ENCODE measurements around the gene FMR1. TPM values are rescaled to one million over a fixed set of nuclear protein-coding genes. Genes with fewer than 3 reads are reported as not detected.

The FMR1 gene
- total RNA-seq, 1 donor from 2014 or later: 68.3 TPM

GRCh38 chrX:147933815-147934214, 22.1 kb downstream of the FMR1 start:
- no peak overlapping the region for H3K4me3 Mint-ChIP-seq (ENCODE audit: low read depth)
- H3K27me3 Mint-ChIP-seq: no peaks in the 10 kb centered on the region
- H3K9me3 Mint-ChIP-seq (ENCODE audit: low read depth): peaks cover 18% of the 10 kb centered on the region
- H3K4me1 Mint-ChIP-seq (ENCODE audit: low read depth): peaks cover 23% of the 10 kb centered on the region
- TF ChIP-seq, protein P1, sequence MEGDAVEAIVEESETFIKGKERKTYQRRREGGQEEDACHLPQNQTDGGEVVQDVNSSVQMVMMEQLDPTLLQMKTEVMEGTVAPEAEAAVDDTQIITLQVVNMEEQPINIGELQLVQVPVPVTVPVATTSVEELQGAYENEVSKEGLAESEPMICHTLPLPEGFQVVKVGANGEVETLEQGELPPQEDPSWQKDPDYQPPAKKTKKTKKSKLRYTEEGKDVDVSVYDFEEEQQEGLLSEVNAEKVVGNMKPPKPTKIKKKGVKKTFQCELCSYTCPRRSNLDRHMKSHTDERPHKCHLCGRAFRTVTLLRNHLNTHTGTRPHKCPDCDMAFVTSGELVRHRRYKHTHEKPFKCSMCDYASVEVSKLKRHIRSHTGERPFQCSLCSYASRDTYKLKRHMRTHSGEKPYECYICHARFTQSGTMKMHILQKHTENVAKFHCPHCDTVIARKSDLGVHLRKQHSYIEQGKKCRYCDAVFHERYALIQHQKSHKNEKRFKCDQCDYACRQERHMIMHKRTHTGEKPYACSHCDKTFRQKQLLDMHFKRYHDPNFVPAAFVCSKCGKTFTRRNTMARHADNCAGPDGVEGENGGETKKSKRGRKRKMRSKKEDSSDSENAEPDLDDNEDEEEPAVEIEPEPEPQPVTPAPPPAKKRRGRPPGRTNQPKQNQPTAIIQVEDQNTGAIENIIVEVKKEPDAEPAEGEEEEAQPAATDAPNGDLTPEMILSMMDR (IDR thresholded peaks at IDR 0.05; ENCODE audit: unreplicated experiment): no peak
- peaks cover 26% of the 10 kb centered on the region for H3K36me3 Mint-ChIP-seq (ENCODE audit: insufficient read depth)
- no peak for DNase-seq (ENCODE audit: low spot score, unreplicated experiment)
- H3K27ac Mint-ChIP-seq: peak overlapping the region; percentile 20

- TF ChIP-seq, protein P1 (IDR thresholded peaks at IDR 0.05; ENCODE audit: unreplicated experiment): no peak
Measured at GRCh38 chrX:147935156-147935758, 23.5 kb downstream of the FMR1 start.

GRCh38 chrX:147945286-147945685, 33.6 kb downstream of the FMR1 start:
- no peak for DNase-seq (ENCODE audit: low spot score, unreplicated experiment)
- no peak overlapping the region for H3K4me3 Mint-ChIP-seq (ENCODE audit: low read depth)
- H3K4me1 Mint-ChIP-seq (ENCODE audit: low read depth): no peaks in the 10 kb centered on the region
- no peaks in the 10 kb centered on the region for H3K27me3 Mint-ChIP-seq
- TF ChIP-seq, protein P1 (IDR thresholded peaks at IDR 0.05; ENCODE audit: unreplicated experiment): no peak
- H3K27ac Mint-ChIP-seq: no peak overlapping the region
- peaks cover 6% of the 10 kb centered on the region for H3K9me3 Mint-ChIP-seq (ENCODE audit: low read depth)
- peaks cover 24% of the 10 kb centered on the region for H3K36me3 Mint-ChIP-seq (ENCODE audit: insufficient read depth)

More at GRCh38 chrX:147935156-147935758, 23.5 kb downstream of the FMR1 start:
- H3K27ac Mint-ChIP-seq: no peak overlapping the region
- H3K4me1 Mint-ChIP-seq (ENCODE audit: low read depth): peaks cover 23% of the 10 kb centered on the region
- no peak overlapping the region for H3K4me3 Mint-ChIP-seq (ENCODE audit: low read depth)
- no peaks in the 10 kb centered on the region for H3K27me3 Mint-ChIP-seq
- peaks cover 15% of the 10 kb centered on the region for H3K9me3 Mint-ChIP-seq (ENCODE audit: low read depth)
- peaks cover 26% of the 10 kb centered on the region for H3K36me3 Mint-ChIP-seq (ENCODE audit: insufficient read depth)
- DNase-seq (ENCODE audit: low spot score, unreplicated experiment): no peak

DNA sequence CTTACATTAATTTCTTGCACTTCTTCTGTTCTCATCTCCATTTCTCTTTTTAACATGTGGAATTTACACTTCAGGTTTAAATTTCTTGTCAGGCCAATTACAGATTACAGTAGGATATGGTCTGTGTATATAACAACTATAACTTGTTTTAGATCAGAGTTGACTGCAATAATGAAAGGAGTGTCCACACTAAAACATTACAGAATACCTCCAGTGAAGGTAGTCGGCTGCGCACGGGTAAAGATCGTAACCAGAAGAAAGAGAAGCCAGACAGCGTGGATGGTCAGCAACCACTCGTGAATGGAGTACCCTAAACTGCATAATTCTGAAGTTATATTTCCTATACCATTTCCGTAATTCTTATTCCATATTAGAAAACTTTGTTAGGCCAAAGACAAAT, 36.8 kb downstream of the FMR1 start:
- TF ChIP-seq, protein P1 (IDR thresholded peaks at IDR 0.05; ENCODE audit: unreplicated experiment): no peak
- H3K27ac Mint-ChIP-seq: no peak overlapping the region
- H3K36me3 Mint-ChIP-seq (ENCODE audit: insufficient read depth): peaks cover 15% of the 10 kb centered on the region
- no peaks in the 10 kb centered on the region for H3K4me1 Mint-ChIP-seq (ENCODE audit: low read depth)
- H3K27me3 Mint-ChIP-seq: no peaks in the 10 kb centered on the region
- H3K9me3 Mint-ChIP-seq (ENCODE audit: low read depth): peaks cover 6% of the 10 kb centered on the region
- no peak overlapping the region for H3K4me3 Mint-ChIP-seq (ENCODE audit: low read depth)
- no peak for DNase-seq (ENCODE audit: low spot score, unreplicated experiment)

DNA sequence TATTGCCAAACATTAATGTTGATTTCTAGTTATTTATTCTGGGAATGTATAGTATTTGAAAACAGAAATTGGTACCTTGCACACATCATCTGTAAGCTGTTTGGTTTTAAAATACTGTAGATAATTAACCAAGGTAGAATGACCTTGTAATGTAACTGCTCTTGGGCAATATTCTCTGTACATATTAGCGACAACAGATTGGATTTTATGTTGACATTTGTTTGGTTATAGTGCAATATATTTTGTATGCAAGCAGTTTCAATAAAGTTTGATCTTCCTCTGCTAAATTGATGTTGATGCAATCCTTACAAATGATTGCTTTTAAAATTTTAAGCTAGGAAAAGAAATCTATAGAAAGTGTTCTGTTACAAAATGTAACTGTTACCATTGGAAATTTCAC, 38.6 kb downstream of the FMR1 start:
- H3K27ac Mint-ChIP-seq: no peak overlapping the region
- H3K4me1 Mint-ChIP-seq (ENCODE audit: low read depth): no peaks in the 10 kb centered on the region
- TF ChIP-seq, protein P1 (IDR thresholded peaks at IDR 0.05; ENCODE audit: unreplicated experiment): no peak
- H3K27me3 Mint-ChIP-seq: no peaks in the 10 kb centered on the region
- H3K4me3 Mint-ChIP-seq (ENCODE audit: low read depth): no peak overlapping the region
- DNase-seq (ENCODE audit: low spot score, unreplicated experiment): no peak
- no peaks in the 10 kb centered on the region for H3K9me3 Mint-ChIP-seq (ENCODE audit: low read depth)
- H3K36me3 Mint-ChIP-seq (ENCODE audit: insufficient read depth): peaks cover 9% of the 10 kb centered on the region
